H1 (cell line): ENCODE data around the gene ZNF490. TPM values are rescaled to one million over a fixed set of nuclear protein-coding genes. Genes with fewer than 3 reads are reported as not detected.

Source experiments
- CHD2 ChIP-seq: IDR thresholded peaks from 2 replicates; pipeline ENCODE4 v1.6.1; 2012; ENCODE audit warnings: low read length, improper control_type of control experiment
- JUN ChIP-seq: IDR thresholded peaks from 2 replicates; pipeline ENCODE4 v1.6.1; 2011; ENCODE audit warnings: low read depth, mild to moderate bottlenecking, improper control_type of control experiment, low read length
- RXRA ChIP-seq: IDR thresholded peaks from 2 replicates; pipeline ENCODE4 v1.6.1; 2011; ENCODE audit warnings: low read depth, mild to moderate bottlenecking, low read length, moderate library complexity; ENCODE audit not compliant: insufficient read depth
- SAP30 ChIP-seq: fragments of 300-600 bp; sonication (generic); IDR thresholded peaks from 2 replicates; pipeline ENCODE4 v1.7.1; 2012; ENCODE audit warnings: low read length, moderate library complexity, mild to moderate bottlenecking, inconsistent platforms; ENCODE audit not compliant: insufficient read depth, insufficient replicate concordance
- SUZ12 ChIP-seq: fragments of 200-600 bp; sonication (generic); IDR thresholded peaks from 2 replicates; pipeline ENCODE4 v1.6.1; 2012; ENCODE audit warnings: mild to moderate bottlenecking, inconsistent platforms, low read length, moderate library complexity, mixed read lengths
- ZNF274 ChIP-seq: IDR thresholded peaks from 2 replicates; pipeline ENCODE4 v1.7.0; 2012; ENCODE audit warnings: low read length, borderline replicate concordance; ENCODE audit errors: extremely low read depth
- polyA plus RNA-seq, 7 experiments: library from polyadenylated mRNA; depleted of rRNA in 3 of 7; stranded (reverse) in 5 of 7; unstranded in 2 of 7; fragments of >200 nt in 5 of 7; fragments of 200-250 nt in 2 of 7; gene quantifications; 1 replicate in 5 of 7; 2 replicates in 1 of 7; 4 replicates in 1 of 7; pipeline versions ENCODE4 v1.2.1 to v1.2.3, GENCODE V29; 2011 to 2013; ENCODE audit warnings: missing spikeins in 2 of 7, mixed read lengths in 2 of 7
- total RNA-seq: library from RNA; stranded (reverse); fragmentation: NEBNext Ultra II Directional; extraction: Animal tissue kit (Norgen Biotek cat#: 25700); gene quantifications from 2 replicates; pipeline ENCODE4 v1.2.1, GENCODE V29; 2021
- TF ChIP-seq, protein P1 (sequence below): fragments of 300-600 bp; sonication (generic); IDR thresholded peaks from 2 replicates; pipeline ENCODE4 v1.7.1; 2012; ENCODE audit warnings: low read length, moderate library complexity, mild to moderate bottlenecking, inconsistent platforms; ENCODE audit not compliant: insufficient replicate concordance

The ZNF490 gene
- total and polyA plus RNA-seq, 2 of the 8 experiments (the other 6 are each of a cell fraction or from before 2014, with no cell fraction given) = 1.7 to 9.0 TPM

DNA sequence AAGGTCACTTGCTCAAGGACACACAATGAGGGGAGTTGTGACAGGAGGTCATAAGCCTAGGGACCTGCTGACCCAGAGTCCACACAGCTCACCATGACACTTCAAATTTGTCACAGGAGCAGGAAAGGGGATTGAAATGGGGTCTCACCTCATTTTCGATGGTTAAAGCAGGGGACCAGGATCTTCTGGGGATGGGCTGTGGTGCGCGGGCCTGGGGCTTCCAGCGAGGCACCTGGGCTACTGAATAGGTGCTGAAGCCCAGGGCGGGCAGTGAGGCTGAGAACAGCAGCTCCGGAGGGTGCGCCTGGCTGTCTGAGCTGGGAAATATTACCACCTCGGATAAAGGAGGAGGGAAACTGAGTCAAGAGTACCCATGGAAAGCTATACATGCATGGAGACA is 44.9 kb upstream of the ZNF490 start (continued):
- TF ChIP-seq, protein P1, sequence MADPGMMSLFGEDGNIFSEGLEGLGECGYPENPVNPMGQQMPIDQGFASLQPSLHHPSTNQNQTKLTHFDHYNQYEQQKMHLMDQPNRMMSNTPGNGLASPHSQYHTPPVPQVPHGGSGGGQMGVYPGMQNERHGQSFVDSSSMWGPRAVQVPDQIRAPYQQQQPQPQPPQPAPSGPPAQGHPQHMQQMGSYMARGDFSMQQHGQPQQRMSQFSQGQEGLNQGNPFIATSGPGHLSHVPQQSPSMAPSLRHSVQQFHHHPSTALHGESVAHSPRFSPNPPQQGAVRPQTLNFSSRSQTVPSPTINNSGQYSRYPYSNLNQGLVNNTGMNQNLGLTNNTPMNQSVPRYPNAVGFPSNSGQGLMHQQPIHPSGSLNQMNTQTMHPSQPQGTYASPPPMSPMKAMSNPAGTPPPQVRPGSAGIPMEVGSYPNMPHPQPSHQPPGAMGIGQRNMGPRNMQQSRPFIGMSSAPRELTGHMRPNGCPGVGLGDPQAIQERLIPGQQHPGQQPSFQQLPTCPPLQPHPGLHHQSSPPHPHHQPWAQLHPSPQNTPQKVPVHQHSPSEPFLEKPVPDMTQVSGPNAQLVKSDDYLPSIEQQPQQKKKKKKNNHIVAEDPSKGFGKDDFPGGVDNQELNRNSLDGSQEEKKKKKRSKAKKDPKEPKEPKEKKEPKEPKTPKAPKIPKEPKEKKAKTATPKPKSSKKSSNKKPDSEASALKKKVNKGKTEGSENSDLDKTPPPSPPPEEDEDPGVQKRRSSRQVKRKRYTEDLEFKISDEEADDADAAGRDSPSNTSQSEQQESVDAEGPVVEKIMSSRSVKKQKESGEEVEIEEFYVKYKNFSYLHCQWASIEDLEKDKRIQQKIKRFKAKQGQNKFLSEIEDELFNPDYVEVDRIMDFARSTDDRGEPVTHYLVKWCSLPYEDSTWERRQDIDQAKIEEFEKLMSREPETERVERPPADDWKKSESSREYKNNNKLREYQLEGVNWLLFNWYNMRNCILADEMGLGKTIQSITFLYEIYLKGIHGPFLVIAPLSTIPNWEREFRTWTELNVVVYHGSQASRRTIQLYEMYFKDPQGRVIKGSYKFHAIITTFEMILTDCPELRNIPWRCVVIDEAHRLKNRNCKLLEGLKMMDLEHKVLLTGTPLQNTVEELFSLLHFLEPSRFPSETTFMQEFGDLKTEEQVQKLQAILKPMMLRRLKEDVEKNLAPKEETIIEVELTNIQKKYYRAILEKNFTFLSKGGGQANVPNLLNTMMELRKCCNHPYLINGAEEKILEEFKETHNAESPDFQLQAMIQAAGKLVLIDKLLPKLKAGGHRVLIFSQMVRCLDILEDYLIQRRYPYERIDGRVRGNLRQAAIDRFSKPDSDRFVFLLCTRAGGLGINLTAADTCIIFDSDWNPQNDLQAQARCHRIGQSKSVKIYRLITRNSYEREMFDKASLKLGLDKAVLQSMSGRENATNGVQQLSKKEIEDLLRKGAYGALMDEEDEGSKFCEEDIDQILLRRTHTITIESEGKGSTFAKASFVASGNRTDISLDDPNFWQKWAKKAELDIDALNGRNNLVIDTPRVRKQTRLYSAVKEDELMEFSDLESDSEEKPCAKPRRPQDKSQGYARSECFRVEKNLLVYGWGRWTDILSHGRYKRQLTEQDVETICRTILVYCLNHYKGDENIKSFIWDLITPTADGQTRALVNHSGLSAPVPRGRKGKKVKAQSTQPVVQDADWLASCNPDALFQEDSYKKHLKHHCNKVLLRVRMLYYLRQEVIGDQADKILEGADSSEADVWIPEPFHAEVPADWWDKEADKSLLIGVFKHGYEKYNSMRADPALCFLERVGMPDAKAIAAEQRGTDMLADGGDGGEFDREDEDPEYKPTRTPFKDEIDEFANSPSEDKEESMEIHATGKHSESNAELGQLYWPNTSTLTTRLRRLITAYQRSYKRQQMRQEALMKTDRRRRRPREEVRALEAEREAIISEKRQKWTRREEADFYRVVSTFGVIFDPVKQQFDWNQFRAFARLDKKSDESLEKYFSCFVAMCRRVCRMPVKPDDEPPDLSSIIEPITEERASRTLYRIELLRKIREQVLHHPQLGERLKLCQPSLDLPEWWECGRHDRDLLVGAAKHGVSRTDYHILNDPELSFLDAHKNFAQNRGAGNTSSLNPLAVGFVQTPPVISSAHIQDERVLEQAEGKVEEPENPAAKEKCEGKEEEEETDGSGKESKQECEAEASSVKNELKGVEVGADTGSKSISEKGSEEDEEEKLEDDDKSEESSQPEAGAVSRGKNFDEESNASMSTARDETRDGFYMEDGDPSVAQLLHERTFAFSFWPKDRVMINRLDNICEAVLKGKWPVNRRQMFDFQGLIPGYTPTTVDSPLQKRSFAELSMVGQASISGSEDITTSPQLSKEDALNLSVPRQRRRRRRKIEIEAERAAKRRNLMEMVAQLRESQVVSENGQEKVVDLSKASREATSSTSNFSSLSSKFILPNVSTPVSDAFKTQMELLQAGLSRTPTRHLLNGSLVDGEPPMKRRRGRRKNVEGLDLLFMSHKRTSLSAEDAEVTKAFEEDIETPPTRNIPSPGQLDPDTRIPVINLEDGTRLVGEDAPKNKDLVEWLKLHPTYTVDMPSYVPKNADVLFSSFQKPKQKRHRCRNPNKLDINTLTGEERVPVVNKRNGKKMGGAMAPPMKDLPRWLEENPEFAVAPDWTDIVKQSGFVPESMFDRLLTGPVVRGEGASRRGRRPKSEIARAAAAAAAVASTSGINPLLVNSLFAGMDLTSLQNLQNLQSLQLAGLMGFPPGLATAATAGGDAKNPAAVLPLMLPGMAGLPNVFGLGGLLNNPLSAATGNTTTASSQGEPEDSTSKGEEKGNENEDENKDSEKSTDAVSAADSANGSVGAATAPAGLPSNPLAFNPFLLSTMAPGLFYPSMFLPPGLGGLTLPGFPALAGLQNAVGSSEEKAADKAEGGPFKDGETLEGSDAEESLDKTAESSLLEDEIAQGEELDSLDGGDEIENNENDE = no peak
- TF ChIP-seq SUZ12 (no peak), ZNF274 (no peak), RXRA (no peak), SAP30 (no peak), CHD2 (no peak), JUN (no peak)
